GM21526 (cell line): Measurements from ENCODE around the gene TRABD2B.

Experiments
- ATAC-seq: cut with Tn5 transposase; IDR thresholded peaks from one replicate; pipeline ENCODE4 v1.9.1; 2021; ENCODE audit warnings: moderate library complexity; ENCODE audit not compliant: unreplicated experiment, low FRiP score

The TRABD2B gene

DNA sequence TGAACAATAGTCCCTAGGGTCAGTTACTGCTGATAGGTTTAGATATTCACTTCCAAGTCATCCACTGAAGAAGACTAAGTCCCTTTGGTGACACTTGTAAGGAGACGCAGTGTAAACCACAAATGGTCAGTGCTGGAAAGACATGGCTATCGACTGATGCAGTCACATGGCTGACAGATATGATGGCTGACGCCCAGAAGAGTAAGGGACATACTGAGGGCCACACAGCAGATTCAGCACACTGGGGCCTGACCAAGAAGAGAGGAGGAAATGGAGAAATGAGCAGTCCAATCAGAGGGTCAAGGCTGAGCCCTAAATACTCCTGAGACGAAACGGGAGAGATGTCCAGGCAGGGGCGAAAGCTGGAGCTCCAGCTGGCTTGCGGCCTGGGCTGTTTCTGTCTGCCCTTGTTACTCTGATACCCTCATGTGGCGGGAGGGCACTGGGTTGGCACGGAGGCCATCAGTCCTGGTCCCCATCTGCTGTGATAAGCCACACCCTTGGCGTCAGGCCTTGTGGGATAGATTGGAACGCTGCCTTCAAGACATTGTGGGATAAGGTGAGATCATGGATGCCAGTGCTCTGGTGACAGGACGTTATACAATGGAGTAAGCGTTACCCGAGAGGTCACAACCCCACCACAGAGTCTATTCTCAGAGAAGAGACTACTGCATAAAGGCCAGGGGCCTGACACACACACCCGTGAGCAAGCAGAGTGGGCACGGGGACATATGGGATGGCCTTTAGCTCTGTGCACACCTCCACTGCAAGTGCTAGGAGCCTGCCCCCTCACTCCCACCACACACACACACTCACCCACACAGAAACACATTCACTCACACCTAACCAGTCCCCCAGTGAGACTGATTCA is 158.4 kb downstream of the TRABD2B start:
- no peak for ATAC-seq

DNA sequence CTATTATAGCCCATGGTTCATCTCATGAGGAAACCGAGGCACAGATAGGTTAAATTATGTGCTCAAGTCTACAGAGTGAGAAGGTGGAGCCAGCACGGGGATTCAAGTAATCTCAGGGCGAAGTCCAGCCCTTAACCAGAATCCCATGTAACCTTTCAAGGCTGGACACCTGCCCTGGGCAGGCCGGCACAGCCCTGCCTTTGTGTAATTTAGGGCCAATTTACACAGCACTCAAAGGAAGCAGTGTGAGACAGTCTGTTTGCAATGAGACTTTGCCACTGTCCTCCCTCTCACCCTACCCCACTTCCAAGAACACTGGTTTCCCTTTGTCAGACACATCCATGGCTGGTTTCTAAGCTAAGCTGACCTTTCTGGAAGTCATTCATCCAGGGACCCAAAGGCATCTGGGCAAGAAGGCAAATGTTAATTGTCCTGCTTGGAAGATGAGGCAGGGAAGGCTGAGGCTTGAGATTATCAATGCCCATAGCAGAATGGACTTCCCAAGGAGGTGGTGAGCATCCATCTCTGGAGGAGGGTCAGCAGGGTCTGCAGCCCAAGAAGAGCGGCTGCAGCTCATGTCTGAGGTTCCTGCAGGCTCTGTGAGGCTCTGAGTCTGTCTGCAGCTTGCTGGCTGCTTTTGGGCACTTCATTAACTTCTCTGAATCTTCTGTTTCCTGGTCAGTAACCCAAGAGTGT is 159.2 kb downstream of the TRABD2B start:
- ATAC-seq: no peak

DNA sequence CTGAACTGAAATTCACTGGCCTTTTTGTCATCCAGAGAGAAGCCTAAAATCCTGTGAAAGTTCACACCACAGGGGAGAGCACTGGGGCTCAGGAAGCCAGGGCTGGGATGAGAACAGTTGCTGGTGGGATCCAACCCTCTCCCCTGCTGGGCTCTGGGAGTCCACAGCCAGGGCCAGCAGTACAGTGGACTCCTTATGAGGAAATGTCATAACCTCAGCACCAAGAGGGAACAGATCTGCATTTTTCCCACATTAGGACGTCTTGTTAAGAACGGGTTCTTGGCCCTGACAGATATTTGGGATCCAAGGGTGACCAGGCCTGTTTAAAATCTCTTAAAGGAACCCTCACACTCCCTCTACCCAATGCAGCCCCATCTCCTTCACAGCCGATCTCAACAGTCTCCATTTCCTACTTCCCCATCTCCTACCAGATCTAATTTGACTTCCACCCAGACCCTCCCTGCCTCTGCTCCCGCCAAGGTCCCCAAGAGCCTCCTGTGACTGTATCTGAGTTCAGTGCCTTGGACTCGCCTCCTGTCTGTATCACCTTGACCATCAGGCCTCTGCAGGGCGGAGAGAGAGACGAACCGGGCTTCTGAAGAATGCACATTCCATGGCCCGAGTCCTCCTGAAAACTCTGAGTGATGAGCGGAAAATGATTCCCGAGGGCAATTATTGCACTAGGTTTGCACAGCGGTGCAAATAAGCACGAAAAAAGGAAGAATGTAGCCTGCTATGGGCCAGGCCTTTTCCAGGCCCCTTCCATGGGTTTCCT is 159.9 kb downstream of the TRABD2B start:
- no peak for ATAC-seq

DNA sequence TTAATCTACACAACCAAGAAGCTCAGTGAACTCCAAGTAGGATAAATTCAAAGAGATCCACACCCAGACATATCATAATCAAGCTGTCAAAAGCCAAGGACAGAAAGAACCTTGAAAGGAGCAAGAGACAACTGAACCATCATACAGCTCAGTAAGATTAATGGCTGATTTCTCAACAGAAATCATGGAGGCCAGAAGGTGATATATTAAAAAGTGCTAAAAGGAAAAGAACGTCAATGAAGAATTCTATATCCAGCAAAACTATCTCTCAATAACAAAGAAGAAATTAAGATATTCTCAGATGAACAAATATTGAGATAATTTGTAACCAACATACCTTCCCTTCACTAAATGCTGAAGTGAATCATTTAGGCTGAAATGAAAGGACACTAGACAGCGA is 161.8 kb downstream of the TRABD2B start:
- ATAC-seq: no peak

DNA sequence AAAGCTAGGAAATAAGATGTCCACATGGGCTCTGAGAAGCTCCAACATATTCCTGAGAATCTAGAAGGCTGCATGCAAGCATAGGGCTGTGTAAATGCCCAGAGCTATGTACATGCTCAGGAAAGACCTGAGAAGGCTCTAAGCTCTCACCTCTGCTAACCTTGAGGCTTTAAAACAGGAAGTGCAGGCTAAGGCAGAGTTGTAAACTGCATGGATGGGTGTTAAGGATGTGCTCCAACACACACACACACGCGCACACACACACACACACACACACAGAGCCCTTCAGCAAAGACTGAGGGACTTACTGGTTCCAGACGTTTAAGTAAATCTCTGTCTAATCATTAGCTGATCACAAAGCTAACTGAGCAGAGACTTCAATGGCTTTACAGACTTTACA is 162.9 kb downstream of the TRABD2B start:
- no peak for ATAC-seq

DNA sequence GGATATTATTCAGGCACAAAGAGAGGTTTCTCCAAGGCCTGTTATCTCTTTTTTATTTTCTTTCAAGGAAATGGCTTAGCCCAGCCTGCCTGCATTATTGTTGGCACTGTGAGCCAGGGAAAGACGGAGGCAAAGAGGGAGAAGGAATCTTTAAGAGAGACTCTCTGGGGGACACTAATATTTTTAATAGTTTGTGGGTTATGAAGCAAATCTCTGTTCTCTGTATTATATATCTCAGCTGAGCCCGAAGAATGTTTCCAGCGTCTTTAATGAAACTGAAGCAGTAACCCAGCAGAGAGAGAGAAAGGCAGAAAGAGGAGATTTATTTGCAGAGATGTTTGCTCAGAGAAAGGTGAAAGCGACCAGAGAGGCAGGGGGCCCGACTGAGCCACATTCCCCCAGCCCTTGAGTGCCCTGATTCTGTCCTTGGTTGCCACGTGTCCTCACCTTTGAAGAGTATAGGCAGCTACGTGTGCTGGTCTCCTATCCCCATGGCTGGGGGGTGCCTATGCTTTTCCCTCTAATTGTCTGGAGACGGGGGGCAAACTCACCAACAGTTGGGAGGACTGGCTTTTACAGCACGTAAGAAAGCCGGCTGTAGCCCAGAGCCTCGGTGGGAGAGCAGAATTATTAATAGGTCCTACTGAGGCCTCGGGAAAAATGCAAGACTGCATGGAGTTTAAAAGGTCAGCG is 166.4 kb downstream of the TRABD2B start:
- no peak for ATAC-seq

DNA sequence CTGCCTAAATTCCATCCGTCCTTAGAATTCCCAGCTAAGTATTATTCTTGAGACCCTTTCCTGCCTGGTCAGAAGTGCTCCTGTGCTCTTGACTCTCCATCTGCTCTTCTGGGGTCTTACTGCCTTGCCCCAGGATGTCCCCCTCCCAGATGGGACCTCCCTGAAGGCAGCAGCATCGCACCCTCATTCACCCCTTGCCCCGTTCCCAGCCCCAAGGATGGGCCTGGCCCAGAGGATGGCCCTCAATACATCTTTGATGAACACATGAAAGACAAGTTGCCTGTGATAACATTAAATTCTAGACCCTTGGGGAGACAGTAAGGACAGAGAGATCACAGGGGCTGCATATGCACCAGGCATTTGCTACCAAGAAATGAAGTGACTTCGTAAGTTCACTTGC is 167.2 kb downstream of the TRABD2B start:
- no peak for ATAC-seq

DNA sequence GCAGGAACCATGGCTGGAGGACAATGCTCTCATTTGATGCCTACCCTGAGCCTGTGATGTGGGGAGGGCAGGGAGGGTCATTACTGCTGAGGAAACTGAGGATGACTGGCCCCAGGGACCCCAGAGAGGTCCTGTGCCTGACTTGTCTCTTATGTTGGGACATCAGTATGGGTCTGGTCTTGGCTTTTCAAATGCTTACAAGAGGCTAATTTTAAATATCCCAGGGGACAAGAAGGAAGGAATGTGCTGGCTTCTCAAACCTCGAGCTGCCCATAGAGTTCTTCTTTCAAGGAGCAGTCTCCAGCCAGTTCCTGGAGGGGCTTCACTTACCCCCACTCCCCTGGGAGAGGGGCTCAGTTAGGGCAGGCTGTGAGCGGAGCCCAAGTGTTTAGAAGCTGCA is 168.2 kb downstream of the TRABD2B start:
- ATAC-seq: no peak

DNA sequence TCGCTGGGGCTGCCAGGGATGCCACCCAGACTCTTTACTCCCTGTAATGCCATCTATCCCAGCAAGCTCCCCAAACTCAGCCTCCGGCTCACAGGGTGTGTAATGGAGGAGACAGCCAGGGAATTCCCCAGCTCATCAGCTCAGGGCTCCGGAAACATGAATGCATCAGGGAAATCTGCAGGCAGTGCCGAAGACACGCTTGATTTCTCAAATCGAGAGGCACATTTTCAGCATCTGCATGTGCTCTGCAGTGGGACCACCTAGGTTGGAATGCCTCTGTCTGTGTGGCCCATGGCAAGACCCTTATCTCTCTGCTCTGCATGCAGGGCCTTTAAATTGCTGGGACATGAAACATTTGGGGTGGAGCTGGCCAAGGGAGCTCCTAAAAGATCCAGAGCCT is 170.1 kb downstream of the TRABD2B start:
- ATAC-seq: no peak

DNA sequence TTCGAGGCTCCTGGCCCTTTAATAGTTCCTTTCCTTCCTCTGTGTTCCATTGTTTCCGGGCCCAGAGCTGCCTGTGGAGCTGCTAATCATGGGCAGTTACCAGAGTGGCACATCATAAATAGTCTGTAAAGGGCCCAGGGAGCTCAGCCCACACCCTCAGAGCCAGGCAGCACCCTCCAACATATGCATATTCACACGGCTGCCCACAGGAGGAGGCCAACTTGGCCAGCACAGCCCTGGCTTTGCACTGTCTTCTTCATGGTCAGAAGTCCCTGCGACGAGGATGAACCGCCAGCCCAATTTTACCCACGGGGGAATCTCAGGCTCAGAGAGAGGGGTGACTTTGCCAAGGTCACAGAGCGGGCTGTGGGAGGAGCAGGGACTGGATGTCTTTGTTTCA is 172.5 kb downstream of the TRABD2B start:
- no peak for ATAC-seq

DNA sequence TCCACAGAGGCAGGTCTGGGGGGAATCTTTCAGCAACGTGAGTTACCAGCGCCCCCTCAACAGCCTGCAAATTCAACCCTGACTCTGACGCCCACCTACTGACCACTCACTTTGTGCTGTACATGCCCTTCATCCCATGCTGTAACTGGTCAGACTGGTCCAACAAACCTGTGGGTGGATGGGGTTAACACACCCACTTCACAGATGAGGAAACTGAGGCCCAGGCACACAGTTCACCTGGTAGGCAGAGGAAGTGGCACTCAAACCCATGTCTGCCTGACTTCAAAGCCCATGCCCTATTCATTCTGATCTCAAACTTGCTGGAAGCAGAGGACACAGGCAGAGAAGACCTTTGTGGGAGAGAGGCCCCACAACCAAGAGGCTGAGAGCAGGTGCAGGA is 172.9 kb downstream of the TRABD2B start:
- no peak for ATAC-seq

DNA sequence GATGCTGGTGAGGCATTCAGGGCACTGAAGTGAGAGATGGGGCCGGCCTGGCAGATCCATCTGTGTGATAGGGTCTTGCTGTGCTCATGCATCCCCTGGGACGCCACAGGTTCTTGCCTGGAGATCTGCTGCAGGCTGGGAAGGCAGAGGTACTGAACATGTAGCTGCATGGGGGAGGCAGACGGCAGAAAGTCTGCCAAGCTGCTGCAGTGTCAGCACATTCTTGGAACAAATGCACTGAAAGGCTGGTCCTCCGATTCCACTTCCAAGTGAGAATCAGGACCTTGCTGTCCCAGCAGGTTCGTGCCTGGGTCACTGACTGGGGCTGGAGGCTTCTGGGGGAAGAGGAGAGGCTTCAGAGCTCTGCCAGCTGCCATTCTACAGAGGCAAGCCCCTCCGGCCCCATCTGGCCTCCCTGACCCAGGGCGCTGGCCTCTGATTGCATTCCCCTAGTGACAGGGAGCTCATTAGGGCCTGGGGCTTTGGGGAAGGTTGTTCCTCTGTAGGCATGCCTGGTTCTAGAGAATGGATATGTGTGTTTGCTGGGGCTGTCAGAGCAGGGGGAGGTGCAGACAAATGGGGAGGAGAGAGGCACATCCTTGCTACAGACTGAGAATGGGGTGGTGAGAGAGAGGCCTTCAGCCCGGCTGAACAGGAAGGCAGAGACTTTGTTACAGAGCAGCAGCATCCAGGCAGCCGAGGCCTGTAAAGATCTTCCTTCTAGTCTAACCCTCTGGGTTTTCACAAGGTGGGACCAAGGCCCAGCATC is 174.0 kb downstream of the TRABD2B start:
- no peak for ATAC-seq

DNA sequence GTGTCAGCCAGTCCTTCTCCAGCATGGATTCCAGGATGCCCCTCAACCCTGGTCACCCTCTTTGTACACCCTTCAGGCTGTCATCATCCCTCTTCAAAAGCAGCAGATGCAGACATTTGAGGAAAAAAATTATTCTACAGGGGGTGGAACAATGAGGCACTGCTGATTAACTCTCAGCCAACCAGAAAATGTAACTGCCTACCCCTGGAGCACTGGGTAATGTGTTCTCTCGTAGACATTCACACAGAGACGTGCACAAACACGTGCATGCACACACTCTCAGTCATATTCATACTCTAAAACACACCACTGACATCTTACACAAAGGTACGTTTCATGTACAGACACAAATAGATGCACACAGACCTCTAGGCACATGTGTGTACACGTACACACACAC is 175.4 kb downstream of the TRABD2B start:
- no peak for ATAC-seq

DNA sequence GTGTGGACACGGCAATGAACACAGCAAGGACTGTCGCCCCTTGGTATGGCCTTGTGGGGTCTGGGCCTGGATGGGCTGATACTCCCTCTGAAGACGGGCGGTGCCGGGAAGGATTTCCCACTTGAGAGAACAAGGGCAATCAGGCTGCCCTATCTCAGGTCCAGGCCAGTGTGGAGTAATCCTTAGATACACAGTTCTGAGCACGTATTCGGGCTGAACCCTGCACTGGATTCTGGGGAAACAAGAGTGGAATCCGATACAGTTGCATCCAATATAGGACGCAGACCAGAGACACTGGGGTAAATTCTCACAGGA is 177.7 kb downstream of the TRABD2B start:
- ATAC-seq: no peak

DNA sequence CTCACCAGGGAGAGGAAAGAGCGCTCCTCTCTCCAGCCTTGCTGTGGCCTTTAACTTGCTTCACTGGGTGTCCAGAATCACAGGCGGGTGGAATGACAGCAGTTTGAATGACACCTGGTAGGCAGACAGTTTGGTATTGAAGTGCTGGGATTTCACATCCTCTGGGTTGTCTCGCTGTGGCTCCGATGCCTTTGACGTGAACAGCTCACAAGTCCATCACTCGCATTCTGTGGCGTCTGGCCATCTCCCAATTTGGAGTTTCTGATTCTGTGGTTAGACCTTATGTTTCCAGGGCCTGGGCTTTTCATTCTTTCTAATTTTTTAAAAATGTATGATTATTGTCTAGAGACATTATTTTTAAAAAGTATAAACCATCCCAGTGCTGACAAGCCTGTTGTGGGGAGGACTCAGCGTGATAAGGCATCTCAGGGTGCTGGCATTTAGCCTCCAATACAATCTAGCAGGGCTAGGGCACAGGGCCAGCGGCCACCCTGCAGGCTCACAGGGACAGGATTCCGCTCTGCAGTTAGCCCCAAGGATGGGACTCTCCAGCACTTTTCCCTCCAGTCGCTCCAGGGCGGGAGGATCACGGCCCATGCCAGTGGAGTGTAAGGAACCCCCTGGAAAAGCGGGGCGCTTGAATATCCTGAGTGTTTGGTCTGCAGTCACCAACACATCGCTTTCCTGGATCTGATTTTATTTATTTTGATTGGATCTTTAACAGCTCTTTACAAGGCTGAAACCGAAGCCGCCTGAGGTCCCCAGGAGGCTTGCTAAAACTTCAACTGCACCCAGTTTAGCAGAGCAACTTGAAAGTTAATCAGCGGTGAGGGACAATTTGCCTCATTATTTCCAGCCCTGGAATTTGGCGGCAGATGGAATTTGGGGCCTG is 178.3 kb downstream of the TRABD2B start:
- ATAC-seq: no peak

DNA sequence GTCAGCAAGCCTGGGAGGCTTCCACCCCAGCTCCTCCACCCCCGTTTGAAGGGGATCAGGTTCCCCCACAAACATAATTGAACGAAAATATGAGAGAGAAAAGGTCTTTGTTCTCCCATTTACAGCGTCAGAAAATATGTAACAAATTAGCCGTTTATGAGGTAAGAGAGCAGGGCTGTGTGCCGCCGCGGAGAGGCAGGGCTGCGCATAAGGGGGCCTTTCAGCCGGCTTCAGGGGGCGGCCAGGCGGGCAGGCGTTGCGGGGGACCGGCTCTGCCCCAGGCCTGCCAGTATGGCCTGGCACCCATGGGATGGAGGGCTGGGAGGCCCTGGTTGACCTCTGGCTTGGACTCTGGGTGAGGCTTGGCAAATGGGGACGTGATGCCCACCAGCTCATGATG is 179.3 kb downstream of the TRABD2B start:
- no peak for ATAC-seq

DNA sequence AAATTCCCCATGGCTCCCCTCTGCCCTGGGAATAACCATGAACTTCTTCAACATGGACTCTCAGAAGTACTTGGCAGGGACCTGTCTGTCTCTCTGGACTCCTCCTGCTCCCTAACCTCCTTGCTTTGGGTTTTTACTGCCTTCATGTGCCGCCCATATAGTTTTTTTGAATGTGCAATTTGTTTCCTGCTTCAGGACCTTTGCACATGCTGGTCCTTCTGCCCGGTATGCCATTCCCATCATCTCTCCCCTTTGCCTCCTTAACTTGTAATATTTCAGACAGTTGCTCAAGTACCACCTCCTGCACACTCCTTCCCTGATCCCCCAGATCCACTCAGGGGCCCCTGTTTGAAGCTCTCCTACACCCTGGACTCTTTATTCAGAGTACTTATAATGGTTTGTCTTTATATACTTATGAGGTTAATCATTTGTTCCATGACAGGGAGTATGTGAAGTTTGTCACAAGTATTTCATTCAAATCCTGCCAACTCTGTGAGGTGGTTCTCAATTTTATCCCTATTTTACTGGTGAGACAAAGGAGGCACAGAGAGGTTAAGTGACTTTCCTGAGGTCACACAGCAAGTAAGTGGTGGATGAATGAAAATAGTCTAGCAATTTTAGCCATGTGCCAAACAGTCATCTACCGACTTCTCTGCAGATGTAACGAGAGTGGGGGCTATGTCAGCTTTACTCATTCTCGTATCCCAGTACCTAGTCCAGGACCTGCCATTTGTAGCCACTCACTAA is 180.7 kb downstream of the TRABD2B start:
- no peak for ATAC-seq

DNA sequence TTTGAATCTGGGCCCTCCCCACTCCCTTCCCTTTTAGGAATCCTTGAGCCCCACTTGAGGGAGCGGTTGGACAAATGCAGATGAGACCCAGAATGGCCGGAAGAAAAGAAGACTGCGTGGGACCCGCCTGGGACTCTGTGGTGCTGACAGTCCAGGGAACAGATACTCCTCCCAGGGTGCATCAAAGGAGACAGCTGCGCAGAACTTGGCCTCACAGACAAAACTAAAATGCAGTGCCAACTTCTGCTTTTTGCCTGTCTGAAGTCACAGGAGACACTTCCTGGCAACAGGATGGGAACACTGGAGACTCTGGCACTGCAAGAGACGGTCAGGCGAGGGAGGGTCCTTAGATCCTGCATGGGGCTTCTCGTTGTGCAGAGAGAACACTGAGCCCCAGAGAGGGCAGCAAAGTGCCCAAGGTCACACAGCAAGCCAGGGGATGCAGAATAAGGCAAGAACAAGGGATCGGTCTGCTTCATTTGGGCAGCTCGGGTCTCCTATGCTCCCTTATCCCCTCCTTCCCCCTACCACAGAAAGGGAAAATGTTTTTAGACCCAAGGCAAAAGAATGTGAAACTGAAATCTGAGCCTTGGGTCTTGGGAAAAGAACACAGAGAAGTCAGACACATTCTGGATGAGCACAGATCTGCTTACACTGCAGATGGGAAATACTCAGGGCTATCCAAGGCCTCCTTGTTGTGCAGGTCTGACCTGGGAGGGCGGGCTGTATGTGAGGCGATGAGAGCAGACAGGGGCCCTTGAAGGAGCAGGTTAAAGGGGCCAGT is 182.4 kb downstream of the TRABD2B start:
- ATAC-seq: no peak
